Natural killer cell treated with Interleukin-12 subunit alpha and Interleukin-12 subunit beta and Interleukin-15 and Interleukin-18, amount 100 ng/mL, for 72 hours (primary cell): ENCODE results near the gene ACTN4. TPM values are rescaled to one million over a fixed set of nuclear protein-coding genes. Genes with fewer than 3 reads are reported as not detected.

Experiments
- ATAC-seq, 2 donors: fragments of 150-1000 bp; cut with Tn5 transposase in 1 of 2; sonication (Bioruptor Pico), chemical (Tn5 transposase) in 1 of 2; 2 replicates each; pipeline ENCODE4 v1.10.0; 2021
- DNase-seq: peaks from one replicate; pipeline ENCODE4 v3.0.0; 2022; ENCODE audit warnings: low spot score
- H3K27ac Mint-ChIP-seq, 2 donors: 1 replicate in 1 of 2; 2 replicates in 1 of 2; pipeline ENCODE4 v1.8.0; 2022; ENCODE audit warnings: mixed read lengths in 2 of 2, mild to moderate bottlenecking in 1 of 2, moderate library complexity in 1 of 2
- H3K27me3 Mint-ChIP-seq, 2 donors: 1 replicate in 1 of 2; 2 replicates in 1 of 2; pipeline ENCODE4 v1.8.0; 2022; ENCODE audit warnings: mixed read lengths in 2 of 2
- H3K36me3 Mint-ChIP-seq: one replicate; pipeline ENCODE4 v1.8.0; 2022; ENCODE audit warnings: mixed read lengths
- H3K4me1 Mint-ChIP-seq, 2 donors: 1 replicate in 1 of 2; 2 replicates in 1 of 2; pipeline ENCODE4 v1.8.0; 2022; ENCODE audit warnings: low read depth in 2 of 2, mixed read lengths in 2 of 2, mild to moderate bottlenecking in 1 of 2
- H3K4me3 Mint-ChIP-seq: one replicate; pipeline ENCODE4 v1.8.0; 2022; ENCODE audit warnings: mixed read lengths
- H3K9me3 Mint-ChIP-seq: 2 replicates; pipeline ENCODE4 v1.8.0; 2022; ENCODE audit warnings: mixed read lengths
- total RNA-seq, 2 donors: library from RNA; stranded (reverse); gene quantifications; one replicate each; pipeline ENCODE4 v1.2.3, GENCODE V29; 2022

The ACTN4 gene
- total RNA-seq, 2 donors from 2014 or later: 342 to 574 TPM

GRCh38 chr19:38695317-38695683, 47.9 kb downstream of the ACTN4 start:
- Mint-ChIP-seq H3K4me1 (peaks cover 82 to 88% of the 10 kb centered on the region in 2 donors), H3K27ac (peak overlapping the region; percentile 91 to 98), H3K27me3 (no peaks in the 10 kb centered on the region), H3K4me3 (peak overlapping the region; percentile 89), H3K36me3 (no peaks in the 10 kb centered on the region), H3K9me3 (no peaks in the 10 kb centered on the region)
- DNase-seq: no peak
- ATAC-seq: no peak

GRCh38 chr19:38695832-38696728, 48.6 kb downstream of the ACTN4 start:
- H3K4me1 Mint-ChIP-seq: peaks cover 82% of the 10 kb centered on the region in 2 donors
- no peak for ATAC-seq
- H3K27me3 Mint-ChIP-seq: no peaks in the 10 kb centered on the region

GRCh38 chr19:38696729-38697055, 49.2 kb downstream of the ACTN4 start:
- no peak for DNase-seq
- Mint-ChIP-seq H3K4me3 (peak overlapping the region; percentile 89), H3K9me3 (no peaks in the 10 kb centered on the region), H3K36me3 (no peaks in the 10 kb centered on the region), H3K27me3 (no peaks in the 10 kb centered on the region), H3K27ac (peak overlapping the region; percentile 91 to 98), H3K4me1 (peaks cover 78 to 79% of the 10 kb centered on the region in 2 donors)
- no peak for ATAC-seq

More at GRCh38 chr19:38695832-38696728, 48.6 kb downstream of the ACTN4 start:
- H3K4me3 Mint-ChIP-seq: peak overlapping the region; percentile 89
- peak overlapping the region; percentile 91 to 98 for H3K27ac Mint-ChIP-seq
- no peaks in the 10 kb centered on the region for H3K36me3 Mint-ChIP-seq
- DNase-seq: no peak
- H3K9me3 Mint-ChIP-seq: no peaks in the 10 kb centered on the region

DNA sequence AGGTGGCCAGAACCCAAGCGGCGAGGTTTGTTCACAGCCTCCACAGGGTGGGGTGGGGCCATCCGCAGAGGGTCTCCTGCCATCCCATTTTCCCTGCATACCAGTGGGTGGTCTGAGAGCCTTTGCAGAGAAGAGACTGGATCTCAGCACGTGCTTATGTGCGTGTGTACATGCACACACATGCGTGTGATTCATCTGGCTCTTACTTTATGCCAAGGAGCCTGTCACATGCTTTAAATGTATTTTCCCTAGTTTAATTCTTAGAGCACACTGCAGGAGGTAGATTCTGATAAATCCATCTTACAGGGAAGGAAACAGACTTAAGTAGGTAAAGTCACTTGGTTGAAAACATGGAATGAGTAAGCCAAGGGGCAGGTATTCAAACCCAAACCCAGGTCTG, 49.7 kb downstream of the ACTN4 start:
- Mint-ChIP-seq H3K4me3 (no peak overlapping the region), H3K27me3 (no peaks in the 10 kb centered on the region), H3K36me3 (no peaks in the 10 kb centered on the region), H3K4me1 (peaks cover 73 to 74% of the 10 kb centered on the region in 2 donors), H3K9me3 (no peaks in the 10 kb centered on the region), H3K27ac (peak overlapping the region; percentile 91 to 98)
- no peak for DNase-seq
- no peak for ATAC-seq

DNA sequence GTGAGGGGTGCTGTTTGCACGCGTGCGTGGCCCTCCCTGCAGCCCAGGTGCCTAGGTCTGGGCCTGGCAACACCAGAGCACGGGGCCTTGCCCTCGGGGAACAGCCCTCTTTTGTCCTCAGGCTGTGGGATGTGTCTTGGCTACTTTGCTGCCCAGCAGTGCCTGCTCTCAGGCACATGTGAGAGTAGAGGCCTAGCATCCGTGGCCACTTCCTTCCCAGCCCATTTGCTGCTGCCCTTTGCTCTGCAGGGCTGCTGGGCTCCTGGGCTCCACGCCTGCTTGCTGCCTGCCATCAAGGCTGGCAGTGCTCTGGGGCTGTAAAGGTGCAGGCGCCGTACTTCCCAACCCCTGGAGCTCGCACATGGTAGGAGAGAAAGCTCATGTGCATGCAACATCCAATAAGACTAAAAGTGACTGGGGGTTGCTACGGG, 50.2 kb downstream of the ACTN4 start:
- Mint-ChIP-seq H3K9me3 (no peaks in the 10 kb centered on the region), H3K36me3 (no peaks in the 10 kb centered on the region), H3K4me1 (peaks cover 69 to 70% of the 10 kb centered on the region in 2 donors), H3K27me3 (no peaks in the 10 kb centered on the region), H3K4me3 (peak overlapping the region; percentile 55), H3K27ac (peak overlapping the region; percentile 77 to 98)
- ATAC-seq (no peak), DNase-seq (no peak)

DNA sequence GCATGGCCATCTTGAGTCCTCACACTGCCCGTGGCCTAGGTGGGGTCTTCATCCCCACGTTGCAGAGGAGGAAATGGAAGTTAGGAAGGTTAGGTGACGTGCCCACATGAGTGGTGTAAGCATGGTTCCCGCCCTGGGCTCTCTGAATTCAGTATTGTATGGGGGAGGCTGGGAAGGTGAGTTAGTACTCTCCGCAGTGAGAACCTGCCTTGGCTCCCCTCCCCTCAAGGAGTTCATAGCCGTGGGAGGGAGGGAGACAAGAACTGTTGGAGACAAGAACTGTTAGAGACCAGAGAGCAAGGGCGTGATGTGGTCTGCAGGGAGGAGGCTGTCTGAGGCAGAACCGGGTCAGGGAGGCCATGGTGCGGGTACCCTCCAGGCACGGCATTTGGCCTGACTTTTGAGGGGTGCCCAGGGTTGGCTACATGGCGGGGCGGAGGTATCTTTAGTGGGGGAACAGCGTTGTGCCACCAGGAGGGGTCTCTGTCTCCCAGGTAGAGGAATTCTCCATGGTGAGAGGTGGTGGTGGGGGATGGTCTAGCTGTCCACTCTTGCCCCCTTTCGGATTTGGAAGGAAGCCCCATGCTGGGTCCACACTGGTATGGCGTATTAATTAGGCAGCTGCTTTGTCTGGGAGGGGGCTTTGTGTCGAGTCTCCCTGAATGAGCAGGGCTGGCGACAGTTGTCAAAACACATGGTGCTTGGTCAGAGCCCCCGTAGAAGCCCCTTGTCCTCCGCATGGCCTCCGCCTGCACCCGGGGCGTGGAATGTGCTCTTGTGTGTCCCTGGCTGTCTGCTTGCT, 51.0 kb downstream of the ACTN4 start:
- Mint-ChIP-seq H3K4me1 (peaks cover 63 to 65% of the 10 kb centered on the region in 2 donors), H3K27me3 (no peaks in the 10 kb centered on the region), H3K9me3 (no peaks in the 10 kb centered on the region), H3K36me3 (no peaks in the 10 kb centered on the region), H3K4me3 (peak overlapping the region; percentile 55), H3K27ac (peak overlapping the region; percentile 77 to 98)
- no peak for ATAC-seq
- no peak for DNase-seq

DNA sequence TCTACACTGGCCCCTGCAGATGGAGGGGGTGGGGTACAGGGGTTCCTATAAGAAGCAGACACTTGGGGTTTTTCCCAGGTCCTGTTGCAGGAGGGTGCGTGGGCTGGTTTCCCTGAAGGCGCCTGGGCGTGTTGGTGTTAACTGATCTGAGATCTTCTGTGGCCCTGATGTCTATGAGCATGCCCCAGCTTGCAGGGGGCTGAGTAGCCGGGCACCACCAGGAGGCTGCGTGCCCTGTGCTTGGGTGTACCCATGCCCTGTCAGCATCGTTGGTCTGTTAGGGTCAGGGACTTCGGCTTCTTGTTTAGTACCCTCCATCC, 51.5 kb downstream of the ACTN4 start:
- H3K36me3 Mint-ChIP-seq: no peaks in the 10 kb centered on the region
- DNase-seq: peak; percentile 85

DNA sequence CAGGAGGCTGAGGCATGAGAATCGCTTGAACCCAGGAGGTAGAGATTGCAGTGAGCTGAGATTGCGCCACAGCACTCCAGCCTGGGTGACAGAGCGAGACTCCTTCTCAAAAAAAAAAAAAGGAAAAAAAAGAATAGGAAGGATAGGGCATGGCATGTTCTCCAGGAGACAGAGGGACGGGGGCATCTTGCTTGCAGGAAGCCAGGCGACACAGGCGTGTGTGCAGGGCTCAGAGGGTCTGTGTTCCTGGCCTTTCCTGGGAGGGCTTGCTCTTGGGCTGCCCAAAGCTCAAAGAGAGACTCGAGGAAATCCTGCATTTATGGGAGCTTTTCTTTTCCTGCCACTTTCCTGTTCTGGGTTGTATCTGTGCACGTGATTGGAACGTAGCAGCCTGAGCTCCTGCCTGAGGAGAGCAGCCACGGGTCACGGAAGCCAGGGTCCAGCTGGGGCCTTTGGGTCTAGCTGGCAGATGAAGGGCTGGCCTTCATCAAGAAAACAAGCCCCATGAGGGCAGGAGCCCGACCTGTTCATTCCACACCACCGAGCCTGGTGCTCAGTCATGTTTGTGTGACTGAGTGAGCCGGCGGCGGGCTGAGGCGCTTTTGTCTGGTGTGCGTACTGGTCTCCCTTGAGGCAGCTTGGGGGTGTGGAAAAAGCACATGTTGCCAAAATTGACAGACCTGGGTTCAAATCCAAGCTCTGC, 52.3 kb downstream of the ACTN4 start:
- Mint-ChIP-seq H3K27ac (peak overlapping the region; percentile 77 to 98), H3K36me3 (no peaks in the 10 kb centered on the region), H3K4me3 (no peak overlapping the region), H3K9me3 (no peaks in the 10 kb centered on the region), H3K27me3 (no peaks in the 10 kb centered on the region), H3K4me1 (peaks cover 55 to 58% of the 10 kb centered on the region in 2 donors)
- ATAC-seq: no peak
- DNase-seq: no peak

More for the DNA sequence above, 51.5 kb downstream of the ACTN4 start:
- H3K27ac Mint-ChIP-seq: peak overlapping the region; percentile 77 to 98
- H3K9me3 Mint-ChIP-seq: no peaks in the 10 kb centered on the region
- peaks cover 58 to 62% of the 10 kb centered on the region in 2 donors for H3K4me1 Mint-ChIP-seq
- peak; percentile 60 to 86 for ATAC-seq
- no peaks in the 10 kb centered on the region for H3K27me3 Mint-ChIP-seq
- peak overlapping the region; percentile 55 for H3K4me3 Mint-ChIP-seq

DNA sequence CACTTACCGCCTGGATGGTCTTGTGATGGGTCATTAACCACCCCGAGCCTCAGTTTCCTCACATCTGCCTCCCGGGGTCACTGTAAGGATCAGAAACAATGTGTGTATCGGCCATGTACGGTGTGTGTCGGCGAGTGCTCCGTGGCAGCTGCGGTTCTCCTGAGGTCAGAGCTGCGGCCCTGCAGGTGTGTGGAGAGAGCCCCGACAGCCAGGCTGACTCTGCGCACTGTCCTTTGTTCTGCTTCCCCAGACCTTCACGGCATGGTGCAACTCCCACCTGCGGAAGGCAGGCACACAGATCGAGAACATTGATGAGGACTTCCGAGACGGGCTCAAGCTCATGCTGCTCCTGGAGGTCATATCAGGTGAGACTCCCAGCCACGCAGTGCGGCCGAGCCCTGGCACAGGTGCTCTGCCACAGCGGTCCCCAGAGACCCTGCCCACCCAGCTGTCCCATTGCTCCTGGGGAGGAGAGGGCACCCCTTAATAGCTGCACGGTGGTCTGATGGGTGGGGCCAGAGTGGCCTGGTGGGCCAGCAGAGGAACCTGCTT, 53.0 kb downstream of the ACTN4 start:
- ATAC-seq (no peak), DNase-seq (no peak)
- H3K9me3 Mint-ChIP-seq: no peaks in the 10 kb centered on the region
- H3K27ac Mint-ChIP-seq: peak overlapping the region in 1 of 2 donors; percentile 98
- H3K4me1 Mint-ChIP-seq: peaks cover 48 to 52% of the 10 kb centered on the region in 2 donors
- no peaks in the 10 kb centered on the region for H3K36me3 Mint-ChIP-seq
- no peaks in the 10 kb centered on the region for H3K27me3 Mint-ChIP-seq
- H3K4me3 Mint-ChIP-seq: no peak overlapping the region

DNA sequence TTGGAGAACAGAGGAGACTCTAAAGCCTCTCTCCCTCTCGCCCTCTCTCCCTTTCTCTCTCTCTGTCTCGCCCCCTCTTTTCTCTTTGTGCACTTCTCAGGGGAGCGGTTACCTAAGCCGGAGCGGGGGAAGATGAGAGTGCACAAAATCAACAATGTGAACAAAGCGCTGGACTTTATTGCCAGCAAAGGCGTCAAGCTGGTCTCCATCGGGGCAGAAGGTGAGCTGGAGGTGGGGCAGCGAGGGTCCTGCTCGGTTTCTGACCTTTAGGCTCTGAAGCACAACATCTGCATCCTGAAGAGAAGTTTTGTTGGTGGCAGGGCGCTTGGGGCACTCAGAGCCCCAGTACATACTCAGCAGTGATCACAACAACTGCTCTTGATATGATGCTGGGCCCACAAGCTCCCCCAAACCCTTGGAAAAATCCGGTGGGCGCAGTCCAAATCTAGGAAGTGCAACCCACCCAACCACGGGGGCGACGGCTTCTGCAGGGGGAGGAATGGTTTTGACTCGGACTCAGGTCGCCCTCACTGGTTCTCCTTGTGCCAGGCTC, 53.5 kb downstream of the ACTN4 start:
- no peaks in the 10 kb centered on the region for H3K9me3 Mint-ChIP-seq
- no peaks in the 10 kb centered on the region for H3K36me3 Mint-ChIP-seq
- H3K4me3 Mint-ChIP-seq: no peak overlapping the region
- DNase-seq (no peak), ATAC-seq (no peak)
- H3K27ac Mint-ChIP-seq: peak overlapping the region in 1 of 2 donors; percentile 98
- no peaks in the 10 kb centered on the region for H3K27me3 Mint-ChIP-seq
- H3K4me1 Mint-ChIP-seq: peaks cover 43 to 48% of the 10 kb centered on the region in 2 donors

DNA sequence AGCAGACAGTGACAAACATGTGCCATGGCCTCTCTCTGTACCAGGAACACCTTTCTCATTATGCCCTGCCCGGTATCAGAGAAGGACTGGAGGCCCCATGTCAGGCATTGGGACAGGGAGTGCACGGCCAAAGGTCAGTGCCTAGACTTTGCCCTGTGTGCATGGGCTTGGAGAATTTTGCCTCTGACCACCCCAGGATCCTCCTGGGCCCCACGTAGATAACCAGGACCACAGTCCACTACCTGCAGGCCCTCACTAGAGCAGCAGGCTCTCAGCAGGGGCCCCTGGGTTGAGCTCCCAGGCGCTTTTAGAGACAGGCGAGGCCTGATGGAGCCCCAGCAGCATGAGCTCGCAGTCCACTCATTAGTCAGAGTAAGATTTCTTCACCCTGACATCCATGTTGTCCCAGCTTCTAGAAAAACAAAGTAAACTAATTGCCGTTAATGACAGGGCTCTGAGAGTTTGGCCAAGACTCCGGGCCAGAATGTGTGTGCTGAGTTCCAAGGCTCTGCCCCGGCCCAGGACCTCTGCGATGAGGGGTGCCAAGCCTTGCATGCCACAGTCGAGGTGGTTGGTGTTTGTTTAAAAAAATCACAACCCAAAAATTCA, 54.1 kb downstream of the ACTN4 start:
- DNase-seq (no peak), ATAC-seq (no peak)
- no peaks in the 10 kb centered on the region for H3K27me3 Mint-ChIP-seq
- H3K27ac Mint-ChIP-seq: no peak overlapping the region
- H3K4me1 Mint-ChIP-seq: peaks cover 37 to 42% of the 10 kb centered on the region in 2 donors
- no peaks in the 10 kb centered on the region for H3K9me3 Mint-ChIP-seq
- no peaks in the 10 kb centered on the region for H3K36me3 Mint-ChIP-seq
- no peak overlapping the region for H3K4me3 Mint-ChIP-seq

DNA sequence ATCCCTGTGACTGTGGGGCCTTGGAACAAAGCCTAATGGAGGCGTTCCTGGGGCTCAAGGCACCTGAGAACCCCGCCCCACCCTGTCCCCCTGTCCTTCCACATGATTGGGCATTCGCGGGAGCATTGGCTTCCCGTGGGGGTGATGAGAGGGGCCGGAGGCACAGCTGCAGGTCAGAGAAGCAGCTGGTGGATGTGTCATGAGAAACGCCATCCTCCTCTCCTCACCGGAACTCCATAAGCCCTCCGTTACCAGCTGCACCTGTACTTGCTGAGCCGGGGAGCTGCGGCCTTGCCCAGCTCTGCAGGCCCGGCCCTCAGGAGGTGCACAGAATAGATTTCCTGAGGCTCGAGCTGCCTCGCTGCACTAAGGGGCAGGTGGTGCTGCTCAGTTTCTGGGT, 54.8 kb downstream of the ACTN4 start:
- H3K9me3 Mint-ChIP-seq: no peaks in the 10 kb centered on the region
- H3K27ac Mint-ChIP-seq: no peak overlapping the region
- DNase-seq (no peak), ATAC-seq (no peak)
- H3K27me3 Mint-ChIP-seq: no peaks in the 10 kb centered on the region
- no peaks in the 10 kb centered on the region for H3K36me3 Mint-ChIP-seq
- H3K4me1 Mint-ChIP-seq: peaks cover 30 to 37% of the 10 kb centered on the region in 2 donors
- no peak overlapping the region for H3K4me3 Mint-ChIP-seq

GRCh38 chr19:38703509-38703908, 56.1 kb downstream of the ACTN4 start:
- H3K27me3 Mint-ChIP-seq: no peaks in the 10 kb centered on the region
- no peak overlapping the region for H3K4me3 Mint-ChIP-seq
- no peak for DNase-seq
- H3K27ac Mint-ChIP-seq: peak overlapping the region in 1 of 2 donors; percentile 27
- H3K9me3 Mint-ChIP-seq: no peaks in the 10 kb centered on the region
- H3K4me1 Mint-ChIP-seq: peaks cover 18 to 28% of the 10 kb centered on the region in 2 donors
- no peak for ATAC-seq
- no peaks in the 10 kb centered on the region for H3K36me3 Mint-ChIP-seq
